ENCODE data around the gene TSFM.
"Not testable (repeated sequence)": the region's sequence is repeated elsewhere in the genome, so short reads cannot be mapped to it uniquely, and the experiment has no call there.

DNA sequence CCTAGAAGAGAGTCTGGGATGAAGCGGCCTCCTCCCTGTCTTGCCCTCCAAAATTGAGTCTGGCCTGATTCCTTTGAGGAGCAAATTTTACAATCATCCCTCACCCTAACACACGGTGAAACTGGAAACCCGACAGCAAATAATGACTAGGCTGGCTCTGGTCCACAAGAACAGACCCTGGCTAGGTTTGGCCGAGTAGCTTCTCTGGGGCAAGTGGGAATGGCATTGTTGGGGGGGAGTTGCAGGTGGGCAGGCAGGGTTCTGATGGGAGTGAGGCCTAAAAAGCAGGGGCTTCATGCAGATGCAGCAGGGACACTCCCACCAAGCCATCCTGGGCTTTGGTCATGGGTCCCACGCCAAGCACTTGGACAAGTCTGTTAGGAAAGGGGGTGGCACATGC, 38.4 kb downstream of the TSFM start:
- not testable (repeated sequence) for TF ChIP-seq PPARA (CRISPR knock-in tag; IDR thresholded peaks at IDR 0.05; ENCODE audit: borderline replicate concordance); ZNF565 (CRISPR knock-in tag; conservative IDR thresholded peaks at IDR 0.05; ENCODE audit: low read depth); ARNTL (CRISPR knock-in tag; IDR thresholded peaks at IDR 0.05; ENCODE audit: borderline replicate concordance, low read depth); GLIS3 (CRISPR knock-in tag; IDR thresholded peaks at IDR 0.05); TOX (CRISPR knock-in tag; IDR thresholded peaks at IDR 0.05; ENCODE audit: borderline replicate concordance); ISL1 (CRISPR knock-in tag; IDR thresholded peaks at IDR 0.05); CSRNP3 (CRISPR knock-in tag; IDR thresholded peaks at IDR 0.05); ZFP30 (CRISPR knock-in tag; IDR thresholded peaks at IDR 0.05); ZFP3 (CRISPR knock-in tag; IDR thresholded peaks at IDR 0.05)
- TF ChIP-seq, protein P1, sequence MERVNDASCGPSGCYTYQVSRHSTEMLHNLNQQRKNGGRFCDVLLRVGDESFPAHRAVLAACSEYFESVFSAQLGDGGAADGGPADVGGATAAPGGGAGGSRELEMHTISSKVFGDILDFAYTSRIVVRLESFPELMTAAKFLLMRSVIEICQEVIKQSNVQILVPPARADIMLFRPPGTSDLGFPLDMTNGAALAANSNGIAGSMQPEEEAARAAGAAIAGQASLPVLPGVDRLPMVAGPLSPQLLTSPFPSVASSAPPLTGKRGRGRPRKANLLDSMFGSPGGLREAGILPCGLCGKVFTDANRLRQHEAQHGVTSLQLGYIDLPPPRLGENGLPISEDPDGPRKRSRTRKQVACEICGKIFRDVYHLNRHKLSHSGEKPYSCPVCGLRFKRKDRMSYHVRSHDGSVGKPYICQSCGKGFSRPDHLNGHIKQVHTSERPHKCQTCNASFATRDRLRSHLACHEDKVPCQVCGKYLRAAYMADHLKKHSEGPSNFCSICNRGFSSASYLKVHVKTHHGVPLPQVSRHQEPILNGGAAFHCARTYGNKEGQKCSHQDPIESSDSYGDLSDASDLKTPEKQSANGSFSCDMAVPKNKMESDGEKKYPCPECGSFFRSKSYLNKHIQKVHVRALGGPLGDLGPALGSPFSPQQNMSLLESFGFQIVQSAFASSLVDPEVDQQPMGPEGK (CRISPR knock-in tag; IDR thresholded peaks at IDR 0.05; ENCODE audit: borderline replicate concordance) = not testable (repeated sequence)

Measured in SK-N-SH treated with all-trans-retinoic acid at 6 μM for 48 hours (cell line).